Suppressor macrophage treated with lipopolysaccharide for 1 hour (primary cell): ENCODE measurements around the gene GPC3.
A peak's percentile ranks its signal among the peaks of the same experiment; 100 is the strongest.
"Not testable (repeated sequence)": the region's sequence is repeated elsewhere in the genome, so short reads cannot be mapped to it uniquely, and the experiment has no call there.

ENCODE experiments used
- DNase-seq, 3 donors: peaks; one replicate each; pipeline ENCODE4 v3.0.0-alpha.2; 2020 to 2022

GPC3 gene

GRCh38 chrX:133749370-133749769 lies 236.0 kb downstream of the GPC3 start:
- no peak for DNase-seq

GRCh38 chrX:133747196-133747595 lies 238.2 kb downstream of the GPC3 start:
- DNase-seq, result no peak

- no peak for DNase-seq
These were observed 238.8 kb downstream of the GPC3 start for GRCh38 chrX:133746593-133746992.

- DNase-seq, result no peak
These were observed 240.0 kb downstream of the GPC3 start for GRCh38 chrX:133745349-133745748.

- no peak for DNase-seq
These were observed 242.6 kb downstream of the GPC3 start for GRCh38 chrX:133742602-133743305.

GRCh38 chrX:133741303-133741702 lies 244.1 kb downstream of the GPC3 start:
- no peak for DNase-seq

GRCh38 chrX:133726642-133727041 lies 258.8 kb downstream of the GPC3 start:
- DNase-seq, result no peak

- DNase-seq, result no peak
These were observed 259.2 kb downstream of the GPC3 start for GRCh38 chrX:133726211-133726630.

GRCh38 chrX:133723930-133724329 lies 261.5 kb downstream of the GPC3 start:
- DNase-seq, result no peak

GRCh38 chrX:133722756-133723155 lies 262.6 kb downstream of the GPC3 start:
- DNase-seq, result peak in 1 of 3 donors; percentile 1

GRCh38 chrX:133720269-133720668 lies 265.1 kb downstream of the GPC3 start:
- DNase-seq, result not testable (repeated sequence)

GRCh38 chrX:133715715-133716114 lies 269.7 kb downstream of the GPC3 start:
- no peak for DNase-seq

- DNase-seq, result no peak
These were observed 275.9 kb downstream of the GPC3 start for GRCh38 chrX:133709501-133709900.

- no peak for DNase-seq
These were observed 278.5 kb downstream of the GPC3 start for GRCh38 chrX:133706890-133707289.

- no peak for DNase-seq
These were observed 283.2 kb downstream of the GPC3 start for GRCh38 chrX:133702230-133702629.

- no peak for DNase-seq
These were observed 286.2 kb downstream of the GPC3 start for GRCh38 chrX:133699023-133699728.

GRCh38 chrX:133698298-133698697 lies 287.1 kb downstream of the GPC3 start:
- no peak for DNase-seq

- DNase-seq, result no peak
These were observed 287.7 kb downstream of the GPC3 start for GRCh38 chrX:133697656-133698055.

- no peak for DNase-seq
These were observed 295.3 kb downstream of the GPC3 start for GRCh38 chrX:133689997-133690599.

GRCh38 chrX:133685822-133686221 lies 299.6 kb downstream of the GPC3 start:
- no peak for DNase-seq

- no peak for DNase-seq
These were observed 303.5 kb downstream of the GPC3 start for GRCh38 chrX:133681897-133682296.

GRCh38 chrX:133681421-133681820 lies 304.0 kb downstream of the GPC3 start:
- DNase-seq, result no peak

GRCh38 chrX:133677123-133678063 lies 308.0 kb downstream of the GPC3 start:
- no peak for DNase-seq
